Mesenchymal stem cell (in vitro differentiated cells and primary cell): ENCODE data around the gene RASA2.

ENCODE experiments used
- DNase-seq: peaks from one replicate; pipeline ENCODE4 v3.0.0-alpha.2; 2013
- H2AFZ ChIP-seq: one replicate; pipeline ENCODE4 v1.6.1; 2013; ENCODE audit warnings: low read depth, mild to moderate bottlenecking, control low read depth, inconsistent platforms, low read length, moderate library complexity
- H2AK5ac ChIP-seq: 2 replicates; pipeline ENCODE4 v1.6.1; 2013; ENCODE audit warnings: low read length, moderate library complexity, mild to moderate bottlenecking, inconsistent platforms; ENCODE audit not compliant: severe bottlenecking
- H2BK120ac ChIP-seq: one replicate; pipeline ENCODE4 v1.6.1; 2013; ENCODE audit warnings: low read depth, mild to moderate bottlenecking, inconsistent platforms, low read length, moderate library complexity
- H2BK12ac ChIP-seq, 2 experiments: one replicate each; pipeline ENCODE4 v1.6.1; 2013; ENCODE audit warnings: inconsistent platforms in 2 of 2, low read length in 2 of 2, mild to moderate bottlenecking in 2 of 2, moderate library complexity in 2 of 2, control low read depth in 1 of 2
- H2BK15ac ChIP-seq: one replicate; pipeline ENCODE4 v1.6.1; 2013; ENCODE audit warnings: mild to moderate bottlenecking, low read depth, inconsistent platforms; ENCODE audit not compliant: poor library complexity, severe bottlenecking
- H2BK5ac ChIP-seq: 2 replicates; pipeline ENCODE4 v1.6.1; 2013; ENCODE audit warnings: low read depth, mild to moderate bottlenecking, low read length, control low read depth, inconsistent platforms; ENCODE audit not compliant: poor library complexity, severe bottlenecking
- H3K14ac ChIP-seq, 2 experiments: one replicate each; pipeline ENCODE4 v1.6.1; 2013; ENCODE audit warnings: inconsistent platforms in 2 of 2, low read length in 2 of 2, control low read depth in 1 of 2, mild to moderate bottlenecking in 1 of 2, moderate library complexity in 1 of 2
- H3K18ac ChIP-seq, 2 experiments: one replicate each; pipeline ENCODE4 v1.6.1; 2013; ENCODE audit warnings: inconsistent platforms in 2 of 2, low read length in 2 of 2, control low read depth in 1 of 2, low read depth in 1 of 2, mild to moderate bottlenecking in 1 of 2
- H3K23ac ChIP-seq, 2 experiments: one replicate each; pipeline ENCODE4 v1.6.1; 2013; ENCODE audit warnings: inconsistent platforms in 2 of 2, low read length in 2 of 2, mild to moderate bottlenecking in 2 of 2, moderate library complexity in 2 of 2, control low read depth in 1 of 2
- H3K27ac ChIP-seq: 2 replicates; pipeline ENCODE4 v1.5.1; 2013; ENCODE audit warnings: mild to moderate bottlenecking, moderate library complexity, low read length, control low read depth, inconsistent platforms; ENCODE audit not compliant: poor library complexity, severe bottlenecking
- H3K27me3 ChIP-seq, 2 experiments: 2 replicates each; pipeline versions ENCODE4 v1.6.1 to v1.7.0; 2013; ENCODE audit warnings: low read length in 2 of 2, mild to moderate bottlenecking in 2 of 2, moderate library complexity in 2 of 2, control low read depth in 1 of 2, inconsistent platforms in 1 of 2; ENCODE audit not compliant: control insufficient read depth in 1 of 2, insufficient read depth in 1 of 2
- H3K36me3 ChIP-seq, 2 experiments: 2 replicates each; pipeline versions ENCODE4 v1.6.1 to v1.7.0; 2013; ENCODE audit warnings: low read length in 2 of 2, control low read depth in 1 of 2, inconsistent platforms in 1 of 2, low read depth in 1 of 2, mild to moderate bottlenecking in 1 of 2; ENCODE audit not compliant: insufficient read depth in 2 of 2, control insufficient read depth in 1 of 2
- H3K4ac ChIP-seq, 2 experiments: one replicate each; pipeline ENCODE4 v1.6.1; 2013; ENCODE audit warnings: inconsistent platforms in 2 of 2, low read length in 2 of 2, mild to moderate bottlenecking in 2 of 2, moderate library complexity in 2 of 2, control low read depth in 1 of 2, low read depth in 1 of 2
- H3K4me1 ChIP-seq: 2 replicates; pipeline ENCODE4 v1.6.1; 2013; ENCODE audit warnings: low read depth, low read length, control low read depth; ENCODE audit not compliant: control insufficient read depth, insufficient read depth
- H3K4me2 ChIP-seq: 2 replicates; pipeline ENCODE4 v1.6.1; 2013; ENCODE audit warnings: low read length, mild to moderate bottlenecking, inconsistent platforms; ENCODE audit not compliant: poor library complexity, severe bottlenecking
- H3K4me3 ChIP-seq, 2 experiments: 2 replicates each; pipeline versions ENCODE4 v1.5.1 to v1.7.0; 2013; ENCODE audit warnings: low read length in 2 of 2, mild to moderate bottlenecking in 2 of 2, control low read depth in 1 of 2, low read depth in 1 of 2; ENCODE audit not compliant: insufficient read depth in 1 of 2
- H3K79me1 ChIP-seq: replicated peaks from 2 replicates; pipeline ENCODE4 v1.6.1; 2013; ENCODE audit warnings: mild to moderate bottlenecking, control low read depth, low read length, inconsistent platforms; ENCODE audit not compliant: poor library complexity, severe bottlenecking
- H3K9ac ChIP-seq: 2 replicates; pipeline ENCODE4 v1.7.0; 2013; ENCODE audit warnings: mild to moderate bottlenecking, low read length, moderate library complexity
- H3K9me3 ChIP-seq: 2 replicates; pipeline ENCODE4 v1.7.0; 2013; ENCODE audit warnings: mild to moderate bottlenecking, low read length; ENCODE audit not compliant: control insufficient read depth
- H4K8ac ChIP-seq: one replicate; pipeline ENCODE4 v1.6.1; 2013; ENCODE audit warnings: inconsistent platforms, mild to moderate bottlenecking, low read length, moderate library complexity
- H4K91ac ChIP-seq: one replicate; pipeline ENCODE4 v1.6.1; 2013; ENCODE audit warnings: mild to moderate bottlenecking, low read length, inconsistent platforms
- WGBS: methylation state at CpG from one replicate; pipeline ENCODE4 v1.1.7; 2013; ENCODE audit warnings: mixed read lengths; 5-methylcytosine and 5-hydroxymethylcytosine counted together

RASA2 gene

GRCh38 chr3:141445990-141446389 is 40.8 kb upstream of the RASA2 start:
- H3K14ac ChIP-seq: no peak overlapping the region
- H3K4me3 ChIP-seq: no peak overlapping the region
- H3K4me2 ChIP-seq: no peak overlapping the region
- no peaks in the 10 kb centered on the region for H3K27me3 ChIP-seq
- H3K23ac ChIP-seq: no peak overlapping the region
- H3K4ac ChIP-seq: no peak overlapping the region
- H2AK5ac ChIP-seq: no peak overlapping the region
- H3K9ac ChIP-seq: no peak overlapping the region
- H3K4me1 ChIP-seq: peaks cover 1% of the 10 kb centered on the region
- H2BK5ac ChIP-seq: no peak overlapping the region
- DNase-seq: no peak
- peaks cover 3% of the 10 kb centered on the region for H3K9me3 ChIP-seq
- no peak overlapping the region for H2BK15ac ChIP-seq
- no peak overlapping the region for H3K27ac ChIP-seq
- peaks cover 23 to 75% of the 10 kb centered on the region in 2 experiments for H3K36me3 ChIP-seq
- H3K79me1 ChIP-seq: peaks cover 27% of the 10 kb centered on the region
- H4K91ac ChIP-seq: no peak overlapping the region
- 100% methylated on average over 1 of the region's 1 CpG for WGBS
- no peak overlapping the region for H4K8ac ChIP-seq
- no peak overlapping the region for H2AFZ ChIP-seq
- H2BK120ac ChIP-seq: no peak overlapping the region
- no peak overlapping the region for H3K18ac ChIP-seq
- H2BK12ac ChIP-seq: no peak overlapping the region

- DNase-seq: no peak
- H3K23ac ChIP-seq: no peak overlapping the region
- no peak overlapping the region for H2AK5ac ChIP-seq
- H3K4ac ChIP-seq: no peak overlapping the region
- no peak overlapping the region for H2BK15ac ChIP-seq
- no peak overlapping the region for H3K9ac ChIP-seq
- peaks cover 23 to 72% of the 10 kb centered on the region in 2 experiments for H3K36me3 ChIP-seq
- no peak overlapping the region for H4K8ac ChIP-seq
- H3K4me2 ChIP-seq: no peak overlapping the region
- no peaks in the 10 kb centered on the region for H3K27me3 ChIP-seq
- no peak overlapping the region for H4K91ac ChIP-seq
- H3K4me3 ChIP-seq: no peak overlapping the region
- no peak overlapping the region for H2BK12ac ChIP-seq
- H3K14ac ChIP-seq: no peak overlapping the region
- H3K27ac ChIP-seq: no peak overlapping the region
- no peak overlapping the region for H2BK5ac ChIP-seq
- H2AFZ ChIP-seq: no peak overlapping the region
- peaks cover 3% of the 10 kb centered on the region for H3K9me3 ChIP-seq
- no peaks in the 10 kb centered on the region for H3K4me1 ChIP-seq
- H3K18ac ChIP-seq: no peak overlapping the region
- no peak overlapping the region for H2BK120ac ChIP-seq
- H3K79me1 ChIP-seq: peaks cover 27% of the 10 kb centered on the region
These were observed 40.1 kb upstream of the RASA2 start for GRCh38 chr3:141446737-141447136.

- H2AFZ ChIP-seq: no peak overlapping the region
- peaks cover 3% of the 10 kb centered on the region for H3K9me3 ChIP-seq
- peaks cover 23 to 68% of the 10 kb centered on the region in 2 experiments for H3K36me3 ChIP-seq
- no peak overlapping the region for H3K18ac ChIP-seq
- no peaks in the 10 kb centered on the region for H3K27me3 ChIP-seq
- no peak overlapping the region for H4K91ac ChIP-seq
- H2AK5ac ChIP-seq: no peak overlapping the region
- no peak overlapping the region for H3K27ac ChIP-seq
- no peak overlapping the region for H2BK12ac ChIP-seq
- no peak overlapping the region for H3K4me2 ChIP-seq
- no peak overlapping the region for H4K8ac ChIP-seq
- no peak overlapping the region for H2BK15ac ChIP-seq
- H3K4me1 ChIP-seq: no peaks in the 10 kb centered on the region
- H3K9ac ChIP-seq: peak overlapping the region; percentile 52
- no peak overlapping the region for H2BK5ac ChIP-seq
- H3K14ac ChIP-seq: no peak overlapping the region
- no peak overlapping the region for H3K4me3 ChIP-seq
- H3K79me1 ChIP-seq: peaks cover 27% of the 10 kb centered on the region
- no peak for DNase-seq
- H3K4ac ChIP-seq: no peak overlapping the region
- no peak overlapping the region for H3K23ac ChIP-seq
- WGBS: 98% methylated on average over 5 of the region's 6 CpGs
- no peak overlapping the region for H2BK120ac ChIP-seq
These were observed 39.4 kb upstream of the RASA2 start for GRCh38 chr3:141447383-141447782.

- no peak overlapping the region for H4K8ac ChIP-seq
- H3K23ac ChIP-seq: no peak overlapping the region
- H3K9me3 ChIP-seq: peaks cover under 1% of the 10 kb centered on the region
- no peak overlapping the region for H3K4ac ChIP-seq
- H3K4me1 ChIP-seq: no peaks in the 10 kb centered on the region
- H3K27me3 ChIP-seq: no peaks in the 10 kb centered on the region
- H2BK12ac ChIP-seq: no peak overlapping the region
- H3K27ac ChIP-seq: no peak overlapping the region
- H2AK5ac ChIP-seq: no peak overlapping the region
- H2AFZ ChIP-seq: no peak overlapping the region
- peaks cover 21% of the 10 kb centered on the region for H3K79me1 ChIP-seq
- peaks cover 13 to 55% of the 10 kb centered on the region in 2 experiments for H3K36me3 ChIP-seq
- H3K4me3 ChIP-seq: no peak overlapping the region
- H2BK15ac ChIP-seq: no peak overlapping the region
- no peak overlapping the region for H3K14ac ChIP-seq
- H2BK120ac ChIP-seq: no peak overlapping the region
- H3K9ac ChIP-seq: peak overlapping the region; percentile 52
- no peak overlapping the region for H3K18ac ChIP-seq
- DNase-seq: peak; percentile 63
- H2BK5ac ChIP-seq: no peak overlapping the region
- no peak overlapping the region for H3K4me2 ChIP-seq
- no peak overlapping the region for H4K91ac ChIP-seq
- WGBS: 59% methylated on average over 5 of the region's 6 CpGs
These were observed 38.1 kb upstream of the RASA2 start for GRCh38 chr3:141448606-141449220.
